Natural killer cell (primary cell): ENCODE data around the gene PTPRM. TPM values are rescaled to one million over a fixed set of nuclear protein-coding genes. Genes with fewer than 3 reads are reported as not detected.

Experiments
- ATAC-seq, 3 donors: fragments of 150-1000 bp in 2 of 3; fragments of 200-7000 bp in 1 of 3; cut with Tn5 transposase; 1 replicate in 1 of 3; 2 replicates in 2 of 3; pipeline ENCODE4 v1.10.0; 2021; ENCODE audit warnings: mild to moderate bottlenecking in 2 of 3, moderate library complexity in 2 of 3
- DNase-seq, 2 donors: peaks; one replicate each; pipeline versions ENCODE4 v3.0.0 to v3.0.0-alpha.2; 2013 to 2021; ENCODE audit warnings: mixed read lengths in 1 of 2
- H3K27ac ChIP-seq: one replicate; pipeline ENCODE4 v1.5.1; 2013; ENCODE audit warnings: mild to moderate bottlenecking, low read length
- H3K27me3 ChIP-seq: one replicate; pipeline ENCODE4 v1.6.1; 2013; ENCODE audit warnings: low read length; ENCODE audit not compliant: control insufficient read depth, insufficient read depth
- H3K36me3 ChIP-seq: one replicate; pipeline ENCODE4 v1.6.1; 2013; ENCODE audit warnings: low read length; ENCODE audit not compliant: control insufficient read depth, insufficient read depth
- H3K4me1 ChIP-seq: one replicate; pipeline ENCODE4 v1.6.1; 2013; ENCODE audit warnings: low read length; ENCODE audit not compliant: control insufficient read depth, insufficient read depth
- H3K4me3 ChIP-seq: one replicate; pipeline ENCODE4 v1.5.1; 2013; ENCODE audit warnings: low read length
- H3K9me3 ChIP-seq: one replicate; pipeline ENCODE4 v1.6.1; 2013; ENCODE audit warnings: low read length; ENCODE audit not compliant: control insufficient read depth, insufficient read depth
- H3K27ac Mint-ChIP-seq, 2 donors: one replicate each; pipeline ENCODE4 v1.8.0; 2022; ENCODE audit warnings: mild to moderate bottlenecking in 2 of 2, mixed read lengths in 2 of 2, moderate library complexity in 1 of 2
- H3K27me3 Mint-ChIP-seq, 2 donors: one replicate each; pipeline ENCODE4 v1.8.0; 2022; ENCODE audit warnings: low read depth in 2 of 2, mixed read lengths in 2 of 2
- H3K36me3 Mint-ChIP-seq: one replicate; pipeline ENCODE4 v1.8.0; 2022; ENCODE audit warnings: mixed read lengths
- H3K4me1 Mint-ChIP-seq, 2 donors: one replicate each; pipeline ENCODE4 v1.8.0; 2022; ENCODE audit warnings: mixed read lengths in 2 of 2
- H3K4me3 Mint-ChIP-seq: one replicate; pipeline ENCODE4 v1.8.0; 2022; ENCODE audit warnings: mild to moderate bottlenecking, moderate library complexity, mixed read lengths
- H3K9me3 Mint-ChIP-seq, 2 donors: one replicate each; pipeline ENCODE4 v1.8.0; 2022; ENCODE audit warnings: mixed read lengths in 2 of 2
- WGBS: methylation state at CpG from one replicate; pipeline ENCODE4 v1.1.7; 2013; ENCODE audit warnings: missing lambda C conversion rate; ENCODE audit not compliant: insufficient coverage; 5-methylcytosine and 5-hydroxymethylcytosine counted together
- intact Hi-C: fragments of 100-400 bp; cut with micrococcal nuclease; formaldehyde crosslinking; loops from one replicate; pipeline ENCODE4 v1.14.2; 2022
- total RNA-seq, 4 donors: library from RNA; stranded (reverse); fragments of 120-200 nt in 1 of 4; gene quantifications; one replicate each; pipeline versions ENCODE4 v1.2.3 to v1.2.4, GENCODE V29; 2013 to 2022
- TF ChIP-seq, protein P1 (sequence below): fragments of 200-600 bp; IDR thresholded peaks from one replicate; pipeline ENCODE4 v1.8.0; 2022; ENCODE audit warnings: antibody characterized with exemption

PTPRM gene
- total RNA-seq, 3 donors from 2014 or later (not counting 1 experiment from before 2014, with no cell fraction given) = 5.0 to 13.2 (median 12.1) TPM

DNA sequence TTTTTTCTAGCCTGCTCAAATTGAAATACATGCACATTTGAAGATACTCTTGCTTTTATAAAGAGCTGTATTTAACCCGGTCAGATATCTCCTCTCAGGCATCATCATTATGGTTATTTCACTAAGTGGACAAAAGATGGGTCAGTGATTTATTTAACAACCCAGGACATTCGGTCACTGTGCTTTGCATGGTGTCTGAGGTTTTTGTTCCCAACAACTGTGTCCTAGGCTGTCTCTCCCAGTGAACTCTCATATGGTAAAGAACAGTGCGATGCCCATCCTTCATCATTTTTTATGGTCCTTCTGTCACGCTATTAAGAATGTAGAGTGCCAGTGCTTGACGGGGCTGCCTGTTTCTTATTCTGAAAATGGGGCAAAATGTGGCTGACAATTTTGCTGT lies 372.4 kb downstream of the PTPRM start:
- Histone ChIP-seq H3K4me1 (peaks cover 3% of the 10 kb centered on the region), H3K27ac (no peak overlapping the region), H3K36me3 (no peaks in the 10 kb centered on the region), H3K9me3 (no peaks in the 10 kb centered on the region), H3K4me3 (no peak overlapping the region), H3K27me3 (no peaks in the 10 kb centered on the region)
- TF ChIP-seq, protein P1, sequence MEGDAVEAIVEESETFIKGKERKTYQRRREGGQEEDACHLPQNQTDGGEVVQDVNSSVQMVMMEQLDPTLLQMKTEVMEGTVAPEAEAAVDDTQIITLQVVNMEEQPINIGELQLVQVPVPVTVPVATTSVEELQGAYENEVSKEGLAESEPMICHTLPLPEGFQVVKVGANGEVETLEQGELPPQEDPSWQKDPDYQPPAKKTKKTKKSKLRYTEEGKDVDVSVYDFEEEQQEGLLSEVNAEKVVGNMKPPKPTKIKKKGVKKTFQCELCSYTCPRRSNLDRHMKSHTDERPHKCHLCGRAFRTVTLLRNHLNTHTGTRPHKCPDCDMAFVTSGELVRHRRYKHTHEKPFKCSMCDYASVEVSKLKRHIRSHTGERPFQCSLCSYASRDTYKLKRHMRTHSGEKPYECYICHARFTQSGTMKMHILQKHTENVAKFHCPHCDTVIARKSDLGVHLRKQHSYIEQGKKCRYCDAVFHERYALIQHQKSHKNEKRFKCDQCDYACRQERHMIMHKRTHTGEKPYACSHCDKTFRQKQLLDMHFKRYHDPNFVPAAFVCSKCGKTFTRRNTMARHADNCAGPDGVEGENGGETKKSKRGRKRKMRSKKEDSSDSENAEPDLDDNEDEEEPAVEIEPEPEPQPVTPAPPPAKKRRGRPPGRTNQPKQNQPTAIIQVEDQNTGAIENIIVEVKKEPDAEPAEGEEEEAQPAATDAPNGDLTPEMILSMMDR = no peak
- H3K27me3 Mint-ChIP-seq = no peaks in the 10 kb centered on the region
- DNase-seq (no peak), ATAC-seq (no peak)
- WGBS = 99% methylated on average over 4 of the region's 5 CpGs
- intact Hi-C loops = no loop called here
- H3K4me1 Mint-ChIP-seq = peaks cover 0 to 5% of the 10 kb centered on the region in 2 donors
- H3K9me3 Mint-ChIP-seq = peaks cover 0 to 6% of the 10 kb centered on the region in 2 donors
- H3K27ac Mint-ChIP-seq = no peak overlapping the region
- H3K4me3 Mint-ChIP-seq = no peak overlapping the region
- no peaks in the 10 kb centered on the region for H3K36me3 Mint-ChIP-seq

DNA sequence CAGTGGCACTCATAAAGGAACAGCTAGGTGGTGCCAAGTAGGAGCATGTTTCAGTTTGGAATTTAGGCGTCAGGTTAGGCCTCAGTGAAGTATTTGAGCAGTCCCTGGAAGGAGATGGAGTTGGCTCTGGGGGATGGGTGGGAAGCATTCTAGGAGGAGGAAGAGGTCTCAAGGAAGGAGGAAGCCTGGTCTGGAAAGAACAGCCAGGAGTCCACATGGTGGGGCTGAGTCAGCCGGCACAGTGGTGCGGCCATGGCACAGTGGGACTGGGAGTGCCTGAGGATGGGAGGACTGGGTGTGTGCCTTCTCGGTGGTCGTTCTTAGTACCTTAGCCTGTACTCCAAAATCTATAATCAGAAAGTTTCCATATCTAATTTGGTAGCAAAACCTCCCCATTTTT lies 373.3 kb downstream of the PTPRM start:
- WGBS = 99% methylated on average over 3 of the region's 5 CpGs
- ATAC-seq (no peak), DNase-seq (no peak)
- Mint-ChIP-seq H3K27me3 (no peaks in the 10 kb centered on the region), H3K4me1 (peaks cover 0 to 5% of the 10 kb centered on the region in 2 donors), H3K36me3 (no peaks in the 10 kb centered on the region), H3K4me3 (no peak overlapping the region), H3K27ac (no peak overlapping the region), H3K9me3 (peaks cover 0 to 6% of the 10 kb centered on the region in 2 donors)
- H3K27ac ChIP-seq = no peak overlapping the region
- intact Hi-C loops = no loop called here
- H3K4me1 ChIP-seq = peaks cover 3% of the 10 kb centered on the region
- no peaks in the 10 kb centered on the region for H3K27me3 ChIP-seq
- no peaks in the 10 kb centered on the region for H3K9me3 ChIP-seq
- TF ChIP-seq, protein P1 = no peak
- no peaks in the 10 kb centered on the region for H3K36me3 ChIP-seq
- no peak overlapping the region for H3K4me3 ChIP-seq

DNA sequence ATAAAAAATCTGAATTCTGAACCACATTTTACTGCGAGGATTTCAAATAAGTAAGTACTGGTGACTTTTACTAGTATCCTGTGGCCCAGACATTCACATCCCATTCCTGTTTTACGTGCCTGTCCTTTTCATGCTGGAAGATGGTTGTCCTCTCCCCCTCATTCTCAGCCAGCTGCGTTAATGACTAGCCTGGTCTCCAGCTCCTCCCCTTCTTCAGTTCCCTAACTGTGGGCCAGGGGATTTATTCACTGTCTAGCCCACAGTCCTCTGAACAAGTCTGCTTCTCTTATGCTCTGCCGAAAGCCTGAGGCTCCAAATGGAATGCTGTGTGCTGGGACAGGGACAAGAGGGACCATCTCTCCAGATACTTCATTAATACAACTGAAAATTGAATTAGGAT lies 373.9 kb downstream of the PTPRM start:
- no peak for ATAC-seq
- 90% methylated on average over 3 of the region's 4 CpGs for WGBS
- Mint-ChIP-seq H3K36me3 (no peaks in the 10 kb centered on the region), H3K4me3 (no peak overlapping the region), H3K27me3 (no peaks in the 10 kb centered on the region), H3K4me1 (peaks cover 0 to 5% of the 10 kb centered on the region in 2 donors), H3K27ac (no peak overlapping the region), H3K9me3 (peaks cover 0 to 6% of the 10 kb centered on the region in 2 donors)
- no peak for DNase-seq
- Histone ChIP-seq H3K4me3 (no peak overlapping the region), H3K27me3 (no peaks in the 10 kb centered on the region), H3K4me1 (peaks cover 3% of the 10 kb centered on the region), H3K36me3 (no peaks in the 10 kb centered on the region), H3K27ac (no peak overlapping the region), H3K9me3 (no peaks in the 10 kb centered on the region)
- TF ChIP-seq, protein P1 = no peak
- intact Hi-C loops = no loop called here

DNA sequence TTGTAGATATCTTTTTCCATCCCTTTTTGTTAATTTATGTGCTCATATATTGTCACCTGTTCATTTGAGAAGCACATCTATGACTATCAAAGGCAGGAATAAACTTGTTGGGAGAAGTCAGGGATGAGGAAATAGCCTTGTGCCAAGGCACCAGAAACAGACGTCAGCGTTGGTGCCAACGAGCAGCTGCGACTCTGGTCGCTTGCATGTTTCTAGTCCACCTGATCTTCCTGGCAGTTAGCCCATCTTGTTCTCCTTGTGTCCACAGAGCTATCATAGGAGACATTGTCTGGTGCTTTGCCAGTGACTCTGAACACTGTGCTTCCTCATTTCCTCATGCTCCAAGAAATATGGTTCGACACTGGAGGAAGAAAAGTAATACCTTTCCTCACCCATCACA lies 374.4 kb downstream of the PTPRM start:
- peaks cover 3% of the 10 kb centered on the region for H3K4me1 ChIP-seq
- no peak overlapping the region for H3K4me3 Mint-ChIP-seq
- H3K4me1 Mint-ChIP-seq = peaks cover 0 to 5% of the 10 kb centered on the region in 2 donors
- no peak for DNase-seq
- TF ChIP-seq, protein P1 = no peak
- WGBS = 93% methylated on average over 6 of the region's 6 CpGs
- H3K36me3 Mint-ChIP-seq = no peaks in the 10 kb centered on the region
- no peak overlapping the region for H3K27ac Mint-ChIP-seq
- no peak overlapping the region for H3K4me3 ChIP-seq
- no peaks in the 10 kb centered on the region for H3K9me3 ChIP-seq
- intact Hi-C loops = no loop called here
- peaks cover 0 to 6% of the 10 kb centered on the region in 2 donors for H3K9me3 Mint-ChIP-seq
- H3K36me3 ChIP-seq = no peaks in the 10 kb centered on the region
- H3K27me3 ChIP-seq = no peaks in the 10 kb centered on the region
- no peak for ATAC-seq
- H3K27me3 Mint-ChIP-seq = no peaks in the 10 kb centered on the region
- no peak overlapping the region for H3K27ac ChIP-seq
